Measurements from ENCODE around the gene NHLH2.

GRCh38 chr1:115874904-115875303 is 34.0 kb upstream of the NHLH2 start:
- TF ChIP-seq EP300 (conservative IDR thresholded peaks at IDR 0.05; ENCODE audit: poor library complexity, severe bottlenecking) (no peak), CTCF (IDR thresholded peaks at IDR 0.05; ENCODE audit: poor library complexity, severe bottlenecking) (no peak), RAD21 (conservative IDR thresholded peaks at IDR 0.05) (no peak), POLR2AphosphoS5 (IDR thresholded peaks at IDR 0.05) (no peak), EZH2 (IDR thresholded peaks at IDR 0.05; ENCODE audit: borderline replicate concordance, insufficient read depth, low read length, poor library complexity, severe bottlenecking) (no peak)

All from neural cell (in vitro differentiated cells).